Prostate gland (tissue), 2 donors: ENCODE data around the gene EIF3K. TPM values are rescaled to one million over a fixed set of nuclear protein-coding genes. Genes with fewer than 3 reads are reported as not detected.
"Not testable (repeated sequence)": the region's sequence is repeated elsewhere in the genome, so short reads cannot be mapped to it uniquely, and the experiment has no call there.

Source experiments
- DNase-seq: peaks from one replicate; pipeline ENCODE4 v3.0.0-alpha.2; 2019; ENCODE audit warnings: low spot score
- H3K27ac ChIP-seq, 2 donors: fragments of 200-600 bp; sonication (generic); 2 replicates each; pipeline ENCODE4 v1.5.1; 2017 to 2019
- H3K27me3 ChIP-seq: fragments of 200-600 bp; sonication (generic); replicated peaks from 2 replicates; pipeline ENCODE4 v1.5.1; 2019; ENCODE audit not compliant: insufficient read depth
- H3K36me3 ChIP-seq, 2 donors: fragments of 200-600 bp; sonication (generic); 1 replicate in 1 of 2; 2 replicates in 1 of 2; pipeline versions ENCODE4 v1.5.1 to v1.8.1; 2017 to 2019
- H3K4me1 ChIP-seq: fragments of 200-600 bp; sonication (generic); replicated peaks from 2 replicates; pipeline ENCODE4 v1.5.1; 2019
- H3K4me3 ChIP-seq, 2 donors: fragments of 200-600 bp; sonication (generic); 2 replicates each; pipeline ENCODE4 v1.5.1; 2017 to 2019
- H3K9me3 ChIP-seq: fragments of 200-600 bp; sonication (generic); 2 replicates; pipeline ENCODE4 v1.5.1; 2017
- POLR2A ChIP-seq: fragments of 450-650 bp; IDR thresholded peaks from one replicate; pipeline ENCODE4 v1.6.1; 2016; ENCODE audit warnings: antibody characterized with exemption, mild to moderate bottlenecking
- POLR2AphosphoS5 ChIP-seq: sonication (generic); formaldehyde crosslinking; IDR thresholded peaks from one replicate; pipeline ENCODE4 v1.6.1; 2017; ENCODE audit warnings: antibody characterized with exemption
- WGBS: methylation state at CpG from one replicate; pipeline ENCODE4 v1.1.5; 2018; 5-methylcytosine and 5-hydroxymethylcytosine counted together
- intact Hi-C: fragments of 100-400 bp; cut with DNase I; formaldehyde crosslinking; loops from one replicate; pipeline ENCODE4 v1.14.2; 2022
- total RNA-seq, 2 donors: library from RNA; depleted of rRNA; stranded (reverse); fragments of >200 nt; gene quantifications; one replicate each; pipeline ENCODE4 v1.1.0, GENCODE V29; 2016
- TF ChIP-seq, protein P1 (sequence below), 4 experiments: fragments of 200-600 bp in 2 of 4; fragments of 450-650 bp in 2 of 4; sonication (generic) in 2 of 4; IDR thresholded peaks; 1 replicate in 3 of 4; 2 replicates in 1 of 4; pipeline ENCODE4 v1.5.1; 2016 to 2019; ENCODE audit warnings: antibody characterized with exemption in 4 of 4, mild to moderate bottlenecking in 2 of 4, moderate library complexity in 2 of 4

The EIF3K gene
- total RNA-seq, 2 donors from 2014 or later = 368 to 618 TPM

DNA sequence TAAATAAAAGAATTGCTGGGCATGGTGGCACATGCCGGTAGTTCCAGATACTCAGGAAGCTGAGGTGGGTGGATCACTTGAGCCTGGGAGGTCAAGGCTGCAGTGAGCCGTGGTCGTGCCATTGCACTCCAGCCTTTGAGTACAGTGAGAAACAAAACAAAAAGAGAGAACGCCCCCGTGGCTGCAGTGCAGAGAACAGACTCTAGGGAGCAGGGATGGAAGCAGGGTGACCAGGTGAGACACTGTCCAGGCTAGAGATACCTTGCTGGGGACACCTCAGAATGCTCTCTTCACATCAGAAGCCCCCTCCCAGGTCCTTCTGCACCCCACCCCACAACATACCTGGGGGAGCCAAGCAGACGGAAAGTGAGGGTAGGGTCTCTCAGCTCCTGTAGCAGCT is 26.0 kb upstream of the EIF3K start:
- TF ChIP-seq POLR2A (no peak), POLR2AphosphoS5 (no peak)
- TF ChIP-seq, protein P1, sequence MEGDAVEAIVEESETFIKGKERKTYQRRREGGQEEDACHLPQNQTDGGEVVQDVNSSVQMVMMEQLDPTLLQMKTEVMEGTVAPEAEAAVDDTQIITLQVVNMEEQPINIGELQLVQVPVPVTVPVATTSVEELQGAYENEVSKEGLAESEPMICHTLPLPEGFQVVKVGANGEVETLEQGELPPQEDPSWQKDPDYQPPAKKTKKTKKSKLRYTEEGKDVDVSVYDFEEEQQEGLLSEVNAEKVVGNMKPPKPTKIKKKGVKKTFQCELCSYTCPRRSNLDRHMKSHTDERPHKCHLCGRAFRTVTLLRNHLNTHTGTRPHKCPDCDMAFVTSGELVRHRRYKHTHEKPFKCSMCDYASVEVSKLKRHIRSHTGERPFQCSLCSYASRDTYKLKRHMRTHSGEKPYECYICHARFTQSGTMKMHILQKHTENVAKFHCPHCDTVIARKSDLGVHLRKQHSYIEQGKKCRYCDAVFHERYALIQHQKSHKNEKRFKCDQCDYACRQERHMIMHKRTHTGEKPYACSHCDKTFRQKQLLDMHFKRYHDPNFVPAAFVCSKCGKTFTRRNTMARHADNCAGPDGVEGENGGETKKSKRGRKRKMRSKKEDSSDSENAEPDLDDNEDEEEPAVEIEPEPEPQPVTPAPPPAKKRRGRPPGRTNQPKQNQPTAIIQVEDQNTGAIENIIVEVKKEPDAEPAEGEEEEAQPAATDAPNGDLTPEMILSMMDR (IDR thresholded peaks at IDR 0.05) = no peak
- no peaks in the 10 kb centered on the region for H3K36me3 ChIP-seq
- H3K4me1 ChIP-seq = no peaks in the 10 kb centered on the region
- 59% methylated on average over 6 of the region's 6 CpGs for WGBS
- intact Hi-C loops = no loop called here
- H3K27me3 ChIP-seq = no peaks in the 10 kb centered on the region
- no peak overlapping the region for H3K27ac ChIP-seq
- no peak overlapping the region for H3K4me3 ChIP-seq
- DNase-seq = no peak
- no peaks in the 10 kb centered on the region for H3K9me3 ChIP-seq

DNA sequence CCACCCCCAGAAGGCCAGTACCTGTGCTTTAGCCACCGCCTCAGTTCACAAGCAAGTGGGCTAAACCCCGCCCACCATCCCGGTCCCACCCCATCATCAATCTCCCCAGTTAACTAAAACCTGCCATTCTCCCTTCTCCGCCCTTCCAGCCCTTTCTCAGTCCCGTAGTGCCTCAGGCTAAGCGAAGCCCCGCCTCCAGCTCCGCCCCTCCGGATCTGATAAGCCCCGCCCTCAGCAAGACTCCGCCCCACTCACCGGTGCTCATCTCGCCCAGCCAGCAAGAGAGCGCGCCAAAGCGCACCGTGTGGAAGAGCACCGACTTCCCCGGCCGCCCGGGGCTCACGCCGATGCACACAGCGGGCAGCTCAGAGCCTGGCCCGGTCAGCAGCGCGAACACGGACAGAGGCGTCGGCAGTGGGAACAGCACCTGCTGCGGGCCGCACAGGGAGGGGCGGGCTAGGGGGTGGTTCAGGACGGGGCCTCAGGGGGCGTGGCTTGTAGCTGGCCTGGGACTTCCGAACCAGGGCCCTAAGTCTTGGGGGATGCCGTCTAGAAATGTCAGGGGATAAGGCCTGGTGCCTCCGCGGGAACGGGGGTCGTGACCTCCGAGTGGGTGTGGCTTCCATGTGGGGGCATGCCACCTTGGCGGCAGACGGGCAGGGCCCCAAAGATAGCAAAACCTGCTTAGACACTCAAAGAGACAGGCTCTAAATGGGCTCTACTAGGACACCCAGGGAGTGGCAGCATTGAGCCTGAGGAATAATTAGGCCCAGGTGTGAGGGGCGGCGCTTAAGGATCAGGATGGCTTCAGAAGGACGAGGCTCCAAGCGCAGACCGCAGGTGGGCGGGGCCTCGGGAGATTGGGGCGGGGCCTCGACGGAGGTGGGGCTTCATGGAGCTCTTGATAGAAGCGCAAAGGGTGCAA is 22.7 kb upstream of the EIF3K start:
- H3K4me1 ChIP-seq = no peaks in the 10 kb centered on the region
- H3K9me3 ChIP-seq = no peaks in the 10 kb centered on the region
- intact Hi-C loops = no loop called here
- 15% methylated on average over 55 of the region's 55 CpGs for WGBS
- H3K36me3 ChIP-seq = no peaks in the 10 kb centered on the region
- no peak overlapping the region for H3K27ac ChIP-seq
- no peaks in the 10 kb centered on the region for H3K27me3 ChIP-seq
- H3K4me3 ChIP-seq = peak overlapping the region in 1 of 2 donors; percentile 10
- TF ChIP-seq, protein P1 (IDR thresholded peaks at IDR 0.05) = no peak
- TF ChIP-seq POLR2A = no peak
- TF ChIP-seq POLR2AphosphoS5 = no peak
- no peak for DNase-seq

DNA sequence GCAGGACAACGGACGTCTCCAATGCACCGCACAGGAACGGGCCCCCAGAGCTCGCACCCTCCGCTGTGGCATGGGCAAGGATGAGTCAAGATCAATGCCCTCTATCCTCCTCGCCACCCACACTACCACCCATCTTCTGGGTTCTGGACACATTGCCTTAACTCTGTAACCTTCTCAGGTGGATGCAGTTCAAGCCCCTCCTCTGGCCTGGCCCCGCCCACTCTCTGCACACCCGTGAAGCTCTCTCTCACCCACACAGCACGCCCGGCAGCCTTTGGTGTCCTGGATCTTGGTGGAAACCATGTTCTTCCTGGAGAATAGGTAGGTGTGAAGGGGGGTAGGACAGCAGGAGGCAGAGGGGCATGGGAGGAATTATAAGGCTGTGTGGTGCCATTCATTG is 21.9 kb upstream of the EIF3K start:
- Histone ChIP-seq H3K4me3 (no peak overlapping the region), H3K9me3 (no peaks in the 10 kb centered on the region), H3K4me1 (no peaks in the 10 kb centered on the region), H3K27ac (no peak overlapping the region), H3K27me3 (no peaks in the 10 kb centered on the region), H3K36me3 (no peaks in the 10 kb centered on the region)
- no peak for TF ChIP-seq POLR2AphosphoS5
- TF ChIP-seq POLR2A = no peak
- TF ChIP-seq, protein P1 (IDR thresholded peaks at IDR 0.05) = no peak
- intact Hi-C loops = no loop called here
- WGBS = 78% methylated on average over 11 of the region's 11 CpGs
- no peak for DNase-seq

DNA sequence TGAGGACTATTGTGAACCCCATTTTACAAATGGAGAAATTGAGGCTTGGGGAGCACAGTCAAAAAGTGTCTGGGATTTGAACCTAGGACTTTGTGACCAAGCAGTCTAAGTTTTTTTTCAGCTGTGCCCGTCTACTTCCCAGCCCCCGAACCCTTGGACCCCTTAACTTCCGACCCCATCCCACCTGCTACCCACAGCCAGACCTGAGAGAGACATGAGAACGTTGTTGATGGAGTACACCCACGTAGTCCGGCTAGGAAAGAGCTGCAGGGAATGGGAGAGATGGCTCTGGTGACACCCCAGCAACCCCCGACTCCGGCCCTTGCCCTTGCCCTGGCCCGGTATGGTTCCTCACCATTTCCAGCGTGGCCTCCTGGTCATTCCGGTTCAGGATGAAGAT is 19.3 kb upstream of the EIF3K start:
- H3K27ac ChIP-seq = no peak overlapping the region
- TF ChIP-seq POLR2A (no peak), POLR2AphosphoS5 (no peak)
- TF ChIP-seq, protein P1 (IDR thresholded peaks at IDR 0.05) = no peak
- no peaks in the 10 kb centered on the region for H3K4me1 ChIP-seq
- no peaks in the 10 kb centered on the region for H3K9me3 ChIP-seq
- no peak for DNase-seq
- intact Hi-C loops = no loop called here
- no peaks in the 10 kb centered on the region for H3K27me3 ChIP-seq
- 87% methylated on average over 11 of the region's 11 CpGs for WGBS
- no peaks in the 10 kb centered on the region for H3K36me3 ChIP-seq
- no peak overlapping the region for H3K4me3 ChIP-seq

- H3K27ac ChIP-seq, H3K9me3 ChIP-seq, H3K27me3 ChIP-seq, H3K4me3 ChIP-seq, DNase-seq, H3K36me3 ChIP-seq, H3K4me1 ChIP-seq, intact Hi-C loops: not testable (repeated sequence)
- WGBS = 93% methylated on average over 5 of the region's 5 CpGs
Observed at GRCh38 chr19:38602856-38603255, 16.1 kb upstream of the EIF3K start.
